ENCODE results near the gene AP1B1.

Gene AP1B1

DNA sequence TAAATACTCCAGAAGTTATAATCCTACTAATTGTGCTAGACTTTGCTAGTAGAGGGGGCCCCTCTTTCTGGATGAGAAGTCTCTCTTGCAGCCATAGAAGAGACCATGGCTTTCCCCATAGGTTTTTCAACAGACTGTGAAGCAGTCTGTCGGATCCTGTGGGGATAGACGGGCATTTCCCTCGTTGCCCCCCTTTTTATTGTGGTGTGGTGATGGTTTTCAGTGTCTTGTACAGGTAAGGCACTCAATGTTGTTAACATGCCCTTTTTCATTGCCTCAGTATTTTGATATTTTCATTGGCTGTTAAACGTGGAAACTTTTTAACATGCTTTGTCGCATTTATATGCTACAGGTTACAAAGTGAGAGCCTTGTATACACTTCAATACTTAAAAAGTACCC, 98.3 kb downstream of the AP1B1 start:
- no peak for DNase-seq

DNA sequence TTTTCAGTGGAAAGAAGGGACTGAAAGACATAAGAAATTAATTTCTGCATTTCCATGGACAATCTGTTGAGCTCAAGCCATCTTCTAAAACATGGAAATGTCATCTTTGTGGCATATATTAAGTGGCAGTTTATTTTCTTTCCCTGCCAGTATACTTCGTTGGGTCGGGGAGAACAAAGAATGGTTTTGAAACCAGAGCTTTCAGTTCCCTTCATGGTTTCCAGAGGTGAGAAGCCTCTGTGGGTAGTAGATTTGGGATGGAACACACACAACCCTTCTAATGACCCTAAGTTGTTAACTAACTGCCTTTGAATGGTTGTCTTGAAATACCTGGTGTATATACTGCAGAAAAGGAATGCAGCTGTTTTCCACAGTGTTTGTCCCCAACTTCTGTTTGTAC, 99.5 kb downstream of the AP1B1 start:
- DNase-seq: no peak

DNA sequence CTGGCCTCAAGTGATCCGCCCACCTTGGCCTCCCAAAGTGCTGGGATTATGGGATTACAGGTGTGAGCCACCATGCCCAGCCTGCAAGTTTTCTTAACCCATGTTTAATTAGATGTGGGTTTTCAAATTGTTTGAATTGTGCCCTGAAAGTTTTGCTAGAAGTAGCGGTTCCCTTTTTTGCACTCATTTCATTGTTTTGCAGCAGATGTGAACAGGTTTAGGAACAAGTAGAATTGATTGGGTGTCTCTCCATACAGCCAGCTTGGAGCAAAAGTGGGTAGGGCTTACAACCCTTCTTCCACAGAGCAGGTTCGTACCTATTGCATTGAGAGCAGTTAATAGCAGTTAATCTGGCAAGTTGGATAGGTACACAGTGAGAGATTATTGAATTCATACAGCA, 104.2 kb downstream of the AP1B1 start:
- no peak for DNase-seq

DNA sequence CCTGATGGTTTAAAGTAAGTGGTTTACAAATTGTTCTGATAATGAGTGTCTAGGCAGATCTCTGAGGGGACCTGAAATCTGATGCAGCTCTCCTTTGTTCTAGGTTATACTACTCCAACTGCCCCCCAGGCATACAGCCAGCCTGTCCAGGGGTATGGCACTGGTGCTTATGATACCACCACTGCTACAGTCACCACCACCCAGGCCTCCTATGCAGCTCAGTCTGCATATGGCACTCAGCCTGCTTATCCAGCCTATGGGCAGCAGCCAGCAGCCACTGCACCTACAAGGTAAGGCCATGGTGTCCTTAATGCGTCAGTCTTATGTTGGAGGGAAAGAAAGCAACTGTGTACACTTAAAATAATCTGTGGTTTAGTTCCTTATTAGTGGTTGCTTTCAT, 110.4 kb downstream of the AP1B1 start:
- DNase-seq: no peak

All from DMS 273 treated with DMSO at 0.1 percent for 48 hours (cell line).